ENCODE results near the gene TSPAN31.

DNA sequence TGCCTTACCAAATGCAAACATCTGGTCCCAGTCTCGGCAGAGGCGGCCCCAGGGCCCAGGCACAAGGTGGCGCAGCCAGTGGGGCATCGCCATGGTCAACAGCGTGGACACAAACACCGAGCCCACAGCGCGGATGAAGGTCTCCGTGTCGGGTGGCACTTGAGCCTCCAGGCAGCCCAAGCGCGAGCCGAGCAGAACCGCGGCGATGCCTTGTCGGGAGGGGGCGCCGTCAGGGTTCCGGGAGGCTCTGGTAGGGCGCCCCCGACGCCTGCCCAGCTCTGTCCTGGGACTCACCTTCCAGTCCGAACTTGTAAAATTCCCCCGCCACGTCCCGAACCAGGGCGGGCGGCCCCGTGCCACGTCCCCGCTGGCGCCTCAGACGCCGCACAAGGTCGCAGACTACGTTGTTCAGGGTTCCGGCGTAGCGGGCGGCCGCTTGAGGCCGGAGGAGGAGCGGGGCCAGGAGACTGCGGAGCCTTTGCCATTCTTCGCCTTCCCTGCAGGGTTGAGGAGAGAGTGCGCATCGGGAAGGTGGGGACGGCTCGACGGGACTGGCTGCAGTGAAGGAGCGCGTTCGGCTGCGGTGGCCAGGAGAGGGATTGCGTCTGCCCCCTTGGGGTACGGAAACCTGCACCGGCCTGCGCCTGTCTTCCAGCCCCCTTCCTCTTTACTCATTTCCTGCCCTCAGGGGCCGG, 20.3 kb downstream of the TSPAN31 start:
- TF ChIP-seq EZH2 (IDR thresholded peaks at IDR 0.05; ENCODE audit: insufficient read depth, poor library complexity, severe bottlenecking) (peak; percentile 18), EZH2phosphoT487 (IDR thresholded peaks at IDR 0.05; ENCODE audit: insufficient read depth, low read depth) (0 out of 2 replicates have a peak, but pooled peaks have one; percentile 35)

Measured in GM23248 (cell line).